GM12878 (cell line): Measurements from ENCODE around the gene GATA3. TPM values are rescaled to one million over a fixed set of nuclear protein-coding genes. Genes with fewer than 3 reads are reported as not detected.

Experiments
- ATAC-seq: fragments of 200-7000 bp; cut with Tn5 transposase; 3 replicates; pipeline ENCODE4 v1.9.1; 2020; ENCODE audit warnings: mild to moderate bottlenecking, moderate library complexity
- BruUV-seq: library from RNA; stranded (reverse); fragments of 400-500 nt; replicated peaks from 2 replicates; lab custom pipeline; 2021; lab: Mats Ljungman, UMichigan
- CTCF ChIA-PET: fragments of 300-600 bp; sonication (Branson Sonifier 250); formaldehyde crosslinking; extraction: SDS; loops from one replicate; lab custom pipeline; 2021; ENCODE audit warnings: inconsistent platforms; lab: Yijun Ruan, JAX
- POLR2A ChIA-PET: fragments of 350-600 bp; formaldehyde crosslinking; extraction: SDS; loops from one replicate; lab custom pipeline; 2021; ENCODE audit warnings: inconsistent platforms; lab: Charles Lee
- RAD21 ChIA-PET: fragments of 300-600 bp; sonication (Branson Sonifier 250); formaldehyde crosslinking; loops from one replicate; lab custom pipeline; 2023; ENCODE audit warnings: antibody characterized with exemption; ENCODE audit not compliant: unreplicated experiment; lab: Charles Lee
- SMC1A ChIA-PET: fragments of 300-600 bp; sonication (Branson Sonifier 250); formaldehyde crosslinking; loops from one replicate; lab custom pipeline; 2023; ENCODE audit not compliant: unreplicated experiment, uncharacterized antibody; lab: Charles Lee
- DNase-seq: peaks from one replicate; pipeline ENCODE4 v3.0.0-alpha.2; 2011; ENCODE audit warnings: low read depth, low spot score
- FAIRE-seq: peaks from 3 replicates; lab custom pipeline; 2011; peaks lifted over from hg19 to GRCh38; lab: Jason Lieb, UNC
- H2AFZ ChIP-seq: 2 replicates; pipeline ENCODE4 v1.6.0; 2011; ENCODE audit warnings: low read depth, low read length, control low read depth; ENCODE audit not compliant: control insufficient read depth
- H3K27ac ChIP-seq: 2 replicates; pipeline ENCODE4 v1.5.1; 2011; ENCODE audit warnings: control low read depth; ENCODE audit not compliant: control insufficient read depth, insufficient read depth
- H3K27me3 ChIP-seq, 2 experiments: replicated peaks in 1 of 2; 2 replicates each; pipeline versions ENCODE4 v1.6.0 to v1.6.1; 2011; ENCODE audit warnings: low read length in 1 of 2; ENCODE audit not compliant: control insufficient read depth in 2 of 2, insufficient read depth in 2 of 2
- H3K36me3 ChIP-seq, 2 experiments: 2 replicates each; pipeline ENCODE4 v1.5.1; 2011; ENCODE audit warnings: low read length in 1 of 2; ENCODE audit not compliant: control insufficient read depth in 2 of 2, insufficient read depth in 2 of 2
- H3K4me1 ChIP-seq: 2 replicates; pipeline ENCODE4 v1.6.1; 2011; ENCODE audit warnings: mild to moderate bottlenecking, low read length, moderate library complexity, mixed read lengths; ENCODE audit not compliant: control insufficient read depth, insufficient read depth
- H3K4me2 ChIP-seq: 2 replicates; pipeline ENCODE4 v1.6.0; 2011; ENCODE audit warnings: control low read depth; ENCODE audit not compliant: control insufficient read depth, insufficient read depth
- H3K4me3 ChIP-seq: fragments of 200-600 bp; sonication (generic); 2 replicates; pipeline ENCODE4 v1.5.1; 2016
- H3K79me2 ChIP-seq: 2 replicates; pipeline ENCODE4 v1.6.0; 2011; ENCODE audit warnings: low read length; ENCODE audit not compliant: control insufficient read depth, insufficient read depth
- H3K9ac ChIP-seq: 2 replicates; pipeline ENCODE4 v1.8.0; 2011; ENCODE audit warnings: low read length, control low read depth, mixed read lengths; ENCODE audit not compliant: control insufficient read depth, insufficient read depth
- H3K9me3 ChIP-seq: replicated peaks from 3 replicates; pipeline ENCODE4 v1.5.1; 2011; ENCODE audit warnings: mild to moderate bottlenecking, low read length; ENCODE audit not compliant: control insufficient read depth, insufficient read depth
- H4K20me1 ChIP-seq: 2 replicates; pipeline ENCODE4 v1.6.0; 2011; ENCODE audit not compliant: control insufficient read depth, insufficient read depth
- BCL11A ChIP-seq: IDR thresholded peaks from 2 replicates; pipeline ENCODE4 v1.6.1; 2011; ENCODE audit warnings: low read depth, low read length
- E4F1 ChIP-seq: fragments of 450-650 bp; IDR thresholded peaks from 2 replicates; pipeline ENCODE4 v1.6.1; 2018; ENCODE audit warnings: borderline replicate concordance, mild to moderate bottlenecking; ENCODE audit not compliant: partially characterized antibody
- EED ChIP-seq: sonication (generic); IDR thresholded peaks from 2 replicates; pipeline ENCODE4 v1.6.1; 2016; ENCODE audit warnings: antibody characterized with exemption, low read depth
- EGR1 ChIP-seq, 2 experiments: IDR thresholded peaks; 1 replicate in 1 of 2; 2 replicates in 1 of 2; pipeline ENCODE4 v1.6.1; 2011 to 2012; ENCODE audit warnings: low read depth in 2 of 2, low read length in 2 of 2, borderline replicate concordance in 1 of 2, mild to moderate bottlenecking in 1 of 2, moderate library complexity in 1 of 2
- HDGF ChIP-seq: fragments of 450-650 bp; IDR thresholded peaks from 2 replicates; pipeline ENCODE4 v1.6.1; 2016; ENCODE audit warnings: antibody characterized with exemption
- IKZF1 ChIP-seq: fragments of 450-650 bp; conservative IDR thresholded peaks from 2 replicates; pipeline ENCODE4 v1.6.1; 2017; ENCODE audit warnings: antibody characterized with exemption, mild to moderate bottlenecking
- NFIC ChIP-seq: IDR thresholded peaks from 2 replicates; pipeline ENCODE4 v1.6.1; 2012; ENCODE audit warnings: low read depth, mild to moderate bottlenecking, inconsistent platforms, low read length, moderate library complexity
- NFXL1 ChIP-seq: fragments of 450-650 bp; IDR thresholded peaks from 2 replicates; pipeline ENCODE4 v1.6.1; 2017; ENCODE audit warnings: antibody characterized with exemption, mild to moderate bottlenecking, borderline replicate concordance
- NFYB ChIP-seq: IDR thresholded peaks from 2 replicates; pipeline ENCODE4 v1.6.1; 2011; ENCODE audit warnings: low read depth, mild to moderate bottlenecking, low read length, improper control_type of control experiment, moderate library complexity; ENCODE audit not compliant: insufficient read depth
- PKNOX1 ChIP-seq: fragments of 450-650 bp; IDR thresholded peaks from 2 replicates; pipeline ENCODE4 v1.6.1; 2016; ENCODE audit warnings: mild to moderate bottlenecking
- RELA ChIP-seq: fragments of 450-650 bp; IDR thresholded peaks from 2 replicates; pipeline ENCODE4 v1.8.0; 2014; ENCODE audit warnings: borderline replicate concordance; ENCODE audit not compliant: partially characterized antibody
- RUNX3 ChIP-seq: IDR thresholded peaks from 2 replicates; pipeline ENCODE4 v1.6.1; 2012; ENCODE audit warnings: low read length, inconsistent platforms
- SIN3A ChIP-seq: IDR thresholded peaks from 2 replicates; pipeline ENCODE4 v1.6.1; 2012; ENCODE audit warnings: low read depth, low read length, improper control_type of control experiment
- SPI1 ChIP-seq: IDR thresholded peaks from 2 replicates; pipeline ENCODE4 v1.6.1; 2011; ENCODE audit warnings: low read depth, mild to moderate bottlenecking, low read length, moderate library complexity, borderline replicate concordance; ENCODE audit not compliant: insufficient read depth
- YY1 ChIP-seq: IDR thresholded peaks from 2 replicates; pipeline ENCODE4 v1.6.1; 2011; ENCODE audit warnings: low read depth, mild to moderate bottlenecking, low read length
- ZBTB33 ChIP-seq: fragments of 450-650 bp; IDR thresholded peaks from 2 replicates; pipeline ENCODE4 v1.6.1; 2017; ENCODE audit warnings: mild to moderate bottlenecking
- whole genome bisulfite sequencing: methylation state at CpG from one replicate; pipeline ENCODE4 v1.1.6; 2016; ENCODE audit warnings: low lambda C conversion rate; ENCODE audit not compliant: insufficient replicate concordance, insufficient coverage; ENCODE audit errors: missing lambda C conversion rate; 5-methylcytosine and 5-hydroxymethylcytosine counted together
- in situ Hi-C: fragments of 300-500 bp; cut with MboI; formaldehyde crosslinking; loops from 9 replicates; pipeline ENCODE4 v1.14.3; 2018; ENCODE audit warnings: mixed read lengths
- intact Hi-C: fragments of 100-400 bp; cut with micrococcal nuclease; formaldehyde crosslinking; loops from one replicate; pipeline ENCODE4 v1.14.2; 2022; ENCODE audit not compliant: unreplicated experiment
- polyA plus RNA-seq, 11 experiments: library from polyadenylated mRNA; depleted of rRNA in 4 of 11; unstranded in 6 of 11; stranded (reverse) in 5 of 11; fragments of >200 nt; fragmentation: Nextera tagmentation in 4 of 11; fragmentation: Illumina TruSeq in 1 of 11; extraction: Ambion mirVana in 4 of 11; extraction: Trizol in 1 of 11; gene quantifications; 1 replicate in 1 of 11; 2 replicates in 10 of 11; pipeline versions ENCODE4 v1.2.1 to v1.2.3, GENCODE V29; 2011 to 2016; ENCODE audit warnings: inconsistent platforms in 2 of 11, missing spikeins in 2 of 11, low read depth in 1 of 11
- total RNA-seq, 4 experiments: library from RNA; depleted of rRNA in 3 of 4; stranded (reverse); fragments of >200 nt in 3 of 4; fragmentation: Illumina TruSeq in 1 of 4; extraction: Trizol in 1 of 4; gene quantifications; 2 replicates each; pipeline versions ENCODE4 v1.2.1 to v1.2.3, GENCODE V29; 2013 to 2021

Gene GATA3
- total and polyA plus RNA-seq, 10 of the 15 experiments (the other 5 are each of a cell fraction or from before 2014, with no cell fraction given) = 0.08 to 0.80 (median 0.29) TPM

- TF ChIP-seq ZBTB33 (no peak), E4F1 (no peak), EED (no peak), SIN3A (no peak), HDGF (no peak), NFYB (no peak)
Measured at GRCh38 chr10:8100366-8100765, 45.9 kb downstream of the GATA3 start (continued).

GRCh38 chr10:8102708-8103401 lies 48.4 kb downstream of the GATA3 start:
- in situ Hi-C loops (no loop called here), intact Hi-C loops (no loop called here)
- H4K20me1 ChIP-seq = no peaks in the 10 kb centered on the region
- H3K4me1 ChIP-seq = peaks cover 12% of the 10 kb centered on the region
- H3K9me3 ChIP-seq = no peaks in the 10 kb centered on the region; the same call in 2 of the 3 replicates
- BruUV-seq = no TSS peak
- no peak overlapping the region for H3K9ac ChIP-seq
- WGBS = 14% methylated on average over 10 of the region's 13 CpGs
- H3K4me3 ChIP-seq = no peak overlapping the region
- H3K4me2 ChIP-seq = peak overlapping the region; percentile 22; the same call in 1 of the 2 replicates
- DNase-seq (no peak), ATAC-seq (peak; percentile 91), FAIRE-seq (no peak)
- no peaks in the 10 kb centered on the region for H3K36me3 ChIP-seq
- H3K79me2 ChIP-seq = no peaks in the 10 kb centered on the region
- POLR2A ChIA-PET = interaction anchor here (0.7 kb wide), 1 partner anchor 14 kb away, joined by 3 read pairs; no protein-coding TSS in a partner anchor
- RAD21 ChIA-PET = interaction anchor here (3.8 kb wide), 1 partner anchor 43 kb away, joined by 17 read pairs; no protein-coding TSS in a partner anchor
- H2AFZ ChIP-seq = no peak overlapping the region
- no peaks in the 10 kb centered on the region; a peak in 1 of 4 replicates for H3K27me3 ChIP-seq
- SMC1A ChIA-PET = interaction anchor here (0.7 kb wide), 1 partner anchor 53 kb away, joined by 4 read pairs; no protein-coding TSS in a partner anchor
- no peak overlapping the region for H3K27ac ChIP-seq
- CTCF ChIA-PET = interaction anchor here (0.6 to 1.6 kb wide), 2 partner anchors 11 to 578 kb away, joined by 3 read pairs; no protein-coding TSS in a partner anchor
- TF ChIP-seq IKZF1 (peak; percentile 43; the same call in 1 of the 2 replicates), EGR1 (IDR thresholded peaks at IDR 0.05; ENCODE audit: borderline replicate concordance in 1 of 2, low read depth in 2 of 2, low read length in 2 of 2) (peak in 1 of 2 experiments; percentile 49; a peak in 1 of 3 replicates), YY1 (0 out of 2 replicates have a peak, but pooled peaks have one; percentile 28), NFIC (peak; percentile 28; the same call in 1 of the 2 replicates), RUNX3 (peak; percentile 39; the same call in 1 of the 2 replicates), NFXL1 (no peak), BCL11A (no peak), SPI1 (peak; percentile 23; the same call in 1 of the 2 replicates), RELA (peak; percentile 22), PKNOX1 (peak; percentile 86)
